Heart left ventricle (tissue), 16 donors: ENCODE results near the gene ABI1. TPM values are rescaled to one million over a fixed set of nuclear protein-coding genes. Genes with fewer than 3 reads are reported as not detected.

Source experiments
- ATAC-seq, 4 donors: fragments of 200-7000 bp; cut with Tn5 transposase; one replicate each; pipeline ENCODE4 v1.9.1; 2020 to 2022; ENCODE audit warnings: moderate library complexity in 4 of 4, mild to moderate bottlenecking in 3 of 4, moderate number of reproducible peaks in 1 of 4
- DNase-seq, 5 donors: peaks; one replicate each; pipeline ENCODE4 v3.0.0-alpha.2; 2020
- H3K27ac ChIP-seq, 12 donors: fragments of 200-600 bp; sonication (generic) in 4 of 12; one replicate each; pipeline versions ENCODE4 v1.5.0 to v1.8.0; 2016 to 2022; ENCODE audit warnings: mild to moderate bottlenecking in 2 of 12
- H3K27me3 ChIP-seq, 9 donors: fragments of 200-600 bp; sonication (generic) in 2 of 9; one replicate each; pipeline versions ENCODE4 v1.5.1 to v1.8.0; 2016 to 2022; ENCODE audit warnings: mild to moderate bottlenecking in 3 of 9
- H3K36me3 ChIP-seq, 9 donors: fragments of 200-600 bp; sonication (generic) in 2 of 9; one replicate each; pipeline versions ENCODE4 v1.5.0 to v1.8.0; 2018 to 2022; ENCODE audit warnings: mild to moderate bottlenecking in 2 of 9
- H3K4me1 ChIP-seq, 12 donors: fragments of 200-600 bp; sonication (generic) in 4 of 12; one replicate each; pipeline versions ENCODE4 v1.5.0 to v1.8.0; 2016 to 2022; ENCODE audit warnings: mild to moderate bottlenecking in 3 of 12
- H3K4me3 ChIP-seq, 12 donors: fragments of 200-600 bp; sonication (generic) in 4 of 12; one replicate each; pipeline versions ENCODE4 v1.5.0 to v1.8.0; 2017 to 2022; ENCODE audit warnings: mild to moderate bottlenecking in 9 of 12, moderate library complexity in 4 of 12
- H3K9me3 ChIP-seq, 12 donors: fragments of 200-600 bp; sonication (generic) in 4 of 12; one replicate each; pipeline versions ENCODE4 v1.5.0 to v1.8.0; 2016 to 2022; ENCODE audit warnings: mild to moderate bottlenecking in 1 of 12
- POLR2A ChIP-seq, 2 donors: fragments of 450-650 bp; IDR thresholded peaks; one replicate each; pipeline ENCODE4 v1.6.1; 2017; ENCODE audit warnings: antibody characterized with exemption in 2 of 2, mild to moderate bottlenecking in 2 of 2, moderate library complexity in 2 of 2
- WGBS, 4 donors: extraction: QIAGEN DNeasy Blood & Tissue Kit in 2 of 4; methylation state at CpG; one replicate each; pipeline versions ENCODE4 v1.1.5 to v1.1.7; 2013 to 2018; 5-methylcytosine and 5-hydroxymethylcytosine counted together
- intact Hi-C, 10 donors: fragments of 100-400 bp; cut with DNase I; formaldehyde crosslinking; loops; one replicate each; pipeline versions ENCODE4 v1.11.1 to v1.14.2; 2022
- polyA plus RNA-seq, 2 donors: library from polyadenylated mRNA; stranded (reverse); fragments of 200-250 nt; gene quantifications; one replicate each; pipeline ENCODE4 v1.2.3, GENCODE V29; 2013
- total RNA-seq, 9 donors: library from RNA; depleted of rRNA in 2 of 9; stranded (reverse); fragments of >200 nt in 2 of 9; fragmentation: NEBNext Ultra II Directional in 3 of 9; extraction: Animal tissue kit (Norgen Biotek cat#: 25700) in 3 of 9; gene quantifications; one replicate each; pipeline versions ENCODE4 v1.1.0 to v1.2.4, GENCODE V29; 2016 to 2023
- TF ChIP-seq, protein P1 (sequence below), 12 donors: fragments of 200-600 bp; sonication (generic) in 4 of 12; IDR thresholded peaks; one replicate each; pipeline versions ENCODE4 v1.5.0 to v1.8.0; 2018 to 2022; ENCODE audit warnings: antibody characterized with exemption in 12 of 12, mild to moderate bottlenecking in 5 of 12
- donor health status: ischemic (EF 13 %, LVEDD 7.1; RV severe dilation, severe dysfunction).
- donor health status: healthy with polysubstance abuse.
- donor health status: DM: no; HTN: yes; CAD: no.
- donor health status: DM: no; HTN: no; CAD: no.
- donor health status: ischemic (EF 25% LVEDD 6.9; RV normal size, moderate dysfunction).
- donor health status: ischemic (EF 25% LVEDD 5.7; RV mildly dilated, moderate dysfunction).
- donor health status: healthy.
- donor health status: DM: yes; HTN: yes; CAD: no.
- donor health status: ischemic (EF 35%, LVEDD 5.7; RV mildly dilated, moderate dysfunction).
- donor health status: nonischemic (EF 11% LVEDD 7.7; RV severe dilation, severe dysfunction).
- donor health status: DM: yes; HTN: yes; CAD: no.
- donor health status: PGD.
- donor health status: ischemic (EF 29% LVEDD 5.4; RV normal size, mild dysfunction).
- donor health status: nonischemic (EF 23%, LVEDD 6.1; RV moderate dilation, normal function).

The ABI1 gene
- total and polyA plus RNA-seq, 11 donors: 8.5 to 50.0 (median 25.6) TPM

DNA sequence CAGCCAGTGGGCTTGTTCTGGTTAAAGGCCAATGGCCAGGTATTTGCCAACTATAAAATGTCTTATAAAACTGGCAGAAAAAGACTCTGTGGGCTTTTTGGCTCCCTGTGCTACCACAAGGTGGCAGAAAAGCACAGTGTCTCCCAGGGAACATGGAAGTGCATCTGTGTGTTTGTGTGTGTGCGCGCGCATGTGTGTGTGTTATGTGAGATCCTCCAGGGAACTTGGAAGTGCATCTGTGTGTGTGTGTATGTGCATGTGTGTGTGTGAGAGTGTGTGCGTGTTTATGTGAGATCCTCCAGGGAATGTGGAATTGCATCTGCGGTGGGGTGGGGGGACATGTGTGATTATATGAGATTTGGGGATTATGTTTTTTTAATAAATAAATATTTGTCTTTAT is 30.2 kb upstream of the ABI1 start:
- no peak overlapping the region for H3K27ac ChIP-seq
- no peaks in the 10 kb centered on the region for H3K9me3 ChIP-seq
- intact Hi-C loops: loop anchor here in 3 of 10 donors (2.0 to 5.0 kb wide), 2 partner anchors 466 kb away; no protein-coding TSS in a partner anchor
- ATAC-seq (no peak), DNase-seq (peak in 1 of 5 donors; percentile 32)
- no peak for TF ChIP-seq POLR2A (IDR thresholded peaks at IDR 0.05)
- TF ChIP-seq, protein P1, sequence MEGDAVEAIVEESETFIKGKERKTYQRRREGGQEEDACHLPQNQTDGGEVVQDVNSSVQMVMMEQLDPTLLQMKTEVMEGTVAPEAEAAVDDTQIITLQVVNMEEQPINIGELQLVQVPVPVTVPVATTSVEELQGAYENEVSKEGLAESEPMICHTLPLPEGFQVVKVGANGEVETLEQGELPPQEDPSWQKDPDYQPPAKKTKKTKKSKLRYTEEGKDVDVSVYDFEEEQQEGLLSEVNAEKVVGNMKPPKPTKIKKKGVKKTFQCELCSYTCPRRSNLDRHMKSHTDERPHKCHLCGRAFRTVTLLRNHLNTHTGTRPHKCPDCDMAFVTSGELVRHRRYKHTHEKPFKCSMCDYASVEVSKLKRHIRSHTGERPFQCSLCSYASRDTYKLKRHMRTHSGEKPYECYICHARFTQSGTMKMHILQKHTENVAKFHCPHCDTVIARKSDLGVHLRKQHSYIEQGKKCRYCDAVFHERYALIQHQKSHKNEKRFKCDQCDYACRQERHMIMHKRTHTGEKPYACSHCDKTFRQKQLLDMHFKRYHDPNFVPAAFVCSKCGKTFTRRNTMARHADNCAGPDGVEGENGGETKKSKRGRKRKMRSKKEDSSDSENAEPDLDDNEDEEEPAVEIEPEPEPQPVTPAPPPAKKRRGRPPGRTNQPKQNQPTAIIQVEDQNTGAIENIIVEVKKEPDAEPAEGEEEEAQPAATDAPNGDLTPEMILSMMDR (IDR thresholded peaks at IDR 0.05): peak in 8 of 12 donors; percentile 14 to 36 (median 22)
- H3K4me1 ChIP-seq: no peaks in the 10 kb centered on the region
- no peaks in the 10 kb centered on the region for H3K36me3 ChIP-seq
- no peak overlapping the region for H3K4me3 ChIP-seq
- peaks cover 0 to 11% (median 0%) of the 10 kb centered on the region in 9 donors for H3K27me3 ChIP-seq
- 58 to 68% (median 62%) methylated on average over 5 of the region's 5 CpGs for WGBS, 4 donors

DNA sequence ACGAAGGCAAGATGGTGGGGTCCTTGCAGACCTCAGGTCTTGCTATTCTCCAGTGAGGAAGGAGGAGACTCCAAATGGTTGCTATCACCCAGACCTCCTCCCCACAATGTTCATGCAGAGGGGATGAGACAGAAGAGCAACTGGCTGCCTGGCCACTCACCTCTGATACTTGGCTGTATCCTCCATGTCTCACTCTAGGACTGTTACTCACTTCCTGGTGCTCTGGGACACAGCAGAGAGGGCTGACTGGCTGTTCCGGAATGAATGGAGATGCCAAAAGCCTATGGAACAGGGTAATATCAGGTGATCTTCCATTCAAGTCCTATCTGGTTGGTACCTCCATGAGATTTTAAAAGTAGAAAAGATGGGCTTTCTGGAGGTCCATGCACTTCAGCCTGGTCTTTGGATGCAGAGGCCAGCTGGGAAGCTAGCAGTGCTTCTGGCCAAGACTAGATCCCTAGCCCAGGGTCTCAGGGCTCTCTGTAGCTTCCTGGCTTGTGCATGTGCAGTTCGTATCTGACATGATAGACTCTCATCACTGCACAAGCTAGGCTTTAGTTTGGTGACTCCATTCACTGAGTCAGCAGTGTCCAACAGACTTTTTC is 27.0 kb upstream of the ABI1 start:
- no peak for ATAC-seq
- no peak overlapping the region for H3K27ac ChIP-seq
- H3K9me3 ChIP-seq: no peaks in the 10 kb centered on the region
- WGBS, 4 donors: 71 to 84% (median 72%) methylated on average over 3 of the region's 3 CpGs
- no peak for DNase-seq
- H3K36me3 ChIP-seq: no peaks in the 10 kb centered on the region
- intact Hi-C loops: loop anchor here in 3 of 10 donors (10.0 kb wide), 2 partner anchors 283 to 553 kb away; no protein-coding TSS in a partner anchor
- no peaks in the 10 kb centered on the region for H3K4me1 ChIP-seq
- H3K4me3 ChIP-seq: no peak overlapping the region
- peaks cover 0 to 16% (median 5%) of the 10 kb centered on the region in 9 donors for H3K27me3 ChIP-seq
- TF ChIP-seq, protein P1 (IDR thresholded peaks at IDR 0.05): no peak
- TF ChIP-seq POLR2A (IDR thresholded peaks at IDR 0.05): no peak

DNA sequence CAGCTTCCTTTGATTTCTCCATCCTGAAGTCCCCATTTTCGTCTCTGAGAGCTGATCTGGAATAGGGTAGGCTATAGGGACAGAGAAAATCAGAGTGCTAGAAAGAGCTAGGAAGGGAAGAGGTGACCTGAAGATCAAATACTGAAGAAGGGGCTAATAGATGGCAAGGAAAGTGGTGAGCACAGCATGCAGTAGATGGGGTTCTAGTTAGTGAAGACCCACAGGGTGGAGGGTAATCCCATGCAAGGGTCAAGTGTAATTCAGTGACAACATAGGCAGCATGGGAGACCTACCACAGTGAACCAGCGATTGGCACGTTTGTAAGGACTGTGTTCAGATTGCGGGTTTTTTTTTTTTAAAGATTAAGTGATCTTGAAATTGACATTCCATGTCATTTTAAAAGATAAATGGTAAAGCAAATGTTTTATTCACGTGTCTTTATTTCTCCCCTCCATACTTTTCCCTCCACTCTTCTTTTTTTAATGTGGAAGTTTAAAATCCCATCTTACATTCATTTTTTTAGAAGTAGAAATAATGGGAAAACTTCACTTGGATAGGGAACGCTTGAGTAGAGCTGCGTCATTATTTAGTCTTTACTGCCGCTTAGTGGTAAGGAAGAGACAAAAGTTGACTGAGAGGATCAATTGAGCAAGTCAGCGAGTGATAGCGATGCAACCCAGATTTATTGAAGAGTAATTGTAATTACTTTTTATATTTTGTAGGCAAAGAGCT is 21.0 kb upstream of the ABI1 start:
- Histone ChIP-seq H3K4me1 (no peaks in the 10 kb centered on the region), H3K9me3 (no peaks in the 10 kb centered on the region), H3K4me3 (no peak overlapping the region), H3K27me3 (peaks cover 0 to 42% (median 12%) of the 10 kb centered on the region in 9 donors), H3K36me3 (no peaks in the 10 kb centered on the region), H3K27ac (no peak overlapping the region)
- intact Hi-C loops: loop anchor here (1.0 to 10.0 kb wide), 9 partner anchors 155 to 547 kb away; no protein-coding TSS in a partner anchor
- no peak for DNase-seq
- ATAC-seq: peak in 3 of 4 donors; percentile 80 to 84 (median 82)
- 13 to 14% (median 14%) methylated on average over 10 of the region's 10 CpGs for WGBS, 4 donors
- TF ChIP-seq, protein P1 (IDR thresholded peaks at IDR 0.05): peak; percentile 31 to 78 (median 68)
- TF ChIP-seq POLR2A (IDR thresholded peaks at IDR 0.05): no peak

- H3K9me3 ChIP-seq: no peaks in the 10 kb centered on the region
- TF ChIP-seq POLR2A (IDR thresholded peaks at IDR 0.05): no peak
- TF ChIP-seq, protein P1 (IDR thresholded peaks at IDR 0.05): no peak
- no peaks in the 10 kb centered on the region for H3K4me1 ChIP-seq
- no peak overlapping the region for H3K4me3 ChIP-seq
- ATAC-seq (peak in 3 of 4 donors; percentile 67 to 85 (median 83)), DNase-seq (peak in 1 of 5 donors; percentile 38)
- H3K27ac ChIP-seq: no peak overlapping the region
- intact Hi-C loops: loop anchor here in 7 of 10 donors (2.0 to 10.0 kb wide), 7 partner anchors 153 to 545 kb away; no protein-coding TSS in a partner anchor
- H3K36me3 ChIP-seq: no peaks in the 10 kb centered on the region
- H3K27me3 ChIP-seq: peaks cover 0 to 52% (median 11%) of the 10 kb centered on the region in 9 donors
- WGBS, 4 donors: 30 to 41% (median 34%) methylated on average over 5 of the region's 5 CpGs
Observed at GRCh38 chr10:26879744-26880143, 19.0 kb upstream of the ABI1 start.
